NCI-H82 (cell line): ENCODE measurements around the gene CFAP298.

Source experiments
- DNase-seq: peaks from one replicate; lab custom pipeline; 2025; lab: John Stamatoyannopoulos, UW

CFAP298 gene

DNA sequence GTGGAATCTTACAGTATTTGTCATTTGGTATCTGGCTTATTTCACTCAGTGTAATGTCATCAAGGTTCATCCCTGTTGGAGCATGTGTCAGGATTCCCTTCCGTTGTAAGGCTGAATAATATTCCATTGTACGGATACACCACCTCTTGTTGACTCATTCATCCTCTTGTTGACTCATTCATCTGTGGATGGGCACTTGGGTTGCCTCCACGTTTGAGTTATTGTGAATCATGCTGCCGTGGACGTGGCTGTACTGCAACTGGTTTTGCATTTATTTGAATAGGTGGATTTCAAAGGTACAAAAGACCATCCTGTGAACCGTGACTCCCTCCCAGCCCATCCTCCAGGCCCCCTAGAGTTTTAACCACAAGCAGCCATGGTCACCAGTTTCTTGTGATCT is 15.0 kb downstream of the CFAP298 start:
- no peak for DNase-seq

DNA sequence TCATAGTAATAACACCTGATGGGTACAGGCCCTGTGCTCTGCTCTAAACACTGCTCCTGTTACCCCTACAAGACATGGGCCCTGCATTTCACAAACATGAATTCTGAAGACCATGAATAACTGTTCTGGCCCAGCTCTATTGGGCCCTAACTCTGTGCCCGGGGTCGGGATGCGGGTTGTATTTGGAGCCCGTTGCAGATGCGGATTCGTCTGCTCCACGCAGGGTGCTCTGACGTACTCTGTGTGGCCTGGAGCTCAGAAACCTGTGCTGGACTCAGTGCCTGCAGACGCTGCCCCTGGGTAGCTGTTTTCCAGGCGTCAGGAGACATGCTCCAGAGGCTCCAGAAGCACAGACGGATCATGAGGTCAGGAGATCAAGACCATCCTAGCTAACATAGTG is 16.7 kb downstream of the CFAP298 start:
- DNase-seq: no peak

DNA sequence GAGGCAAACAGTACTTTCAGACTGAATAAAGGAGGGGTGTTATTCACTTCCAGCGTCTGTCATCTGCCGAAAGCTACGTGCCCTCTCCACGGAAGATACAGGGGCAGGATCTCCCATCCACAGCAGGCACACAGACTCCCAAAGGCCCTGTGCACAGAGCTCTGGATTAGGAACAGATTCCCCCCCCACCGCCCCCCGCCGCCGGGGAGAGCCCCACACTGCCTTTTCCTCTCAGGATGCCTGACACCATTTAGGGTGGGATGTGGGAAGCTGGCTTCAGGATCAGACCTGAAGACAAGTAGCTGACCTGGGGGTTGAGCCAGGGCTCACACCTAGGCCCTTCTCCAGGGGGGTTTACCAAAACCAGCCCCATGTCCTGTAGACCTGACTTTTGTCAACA is 18.5 kb downstream of the CFAP298 start:
- no peak for DNase-seq

DNA sequence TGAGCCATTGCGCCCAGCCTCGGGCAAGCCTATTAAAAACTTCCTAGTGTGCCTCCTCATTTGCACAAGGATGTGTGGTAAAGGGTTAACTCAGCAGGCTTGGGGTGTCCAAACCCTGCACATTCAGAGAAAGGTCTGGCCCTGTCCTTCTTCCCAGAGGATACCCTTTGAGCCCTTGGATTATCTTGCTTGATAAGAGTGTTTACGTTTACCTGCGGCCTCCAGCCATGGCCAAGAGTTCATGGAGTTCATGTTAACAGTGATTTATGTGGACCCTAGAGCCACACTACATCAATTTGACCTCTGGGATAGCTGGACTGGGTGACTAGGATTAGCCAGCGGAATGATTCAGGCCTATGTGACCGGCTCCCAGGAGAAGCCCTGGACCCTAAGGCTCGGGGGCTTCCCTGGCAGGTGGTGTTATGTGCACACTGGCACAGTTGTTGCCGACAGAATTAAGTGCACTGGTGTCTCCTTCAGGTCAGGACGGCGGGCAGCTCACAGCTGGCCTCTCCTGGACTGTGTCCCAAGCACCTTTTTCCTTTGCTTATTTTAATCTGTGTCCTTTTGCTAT is 19.2 kb downstream of the CFAP298 start:
- no peak for DNase-seq

DNA sequence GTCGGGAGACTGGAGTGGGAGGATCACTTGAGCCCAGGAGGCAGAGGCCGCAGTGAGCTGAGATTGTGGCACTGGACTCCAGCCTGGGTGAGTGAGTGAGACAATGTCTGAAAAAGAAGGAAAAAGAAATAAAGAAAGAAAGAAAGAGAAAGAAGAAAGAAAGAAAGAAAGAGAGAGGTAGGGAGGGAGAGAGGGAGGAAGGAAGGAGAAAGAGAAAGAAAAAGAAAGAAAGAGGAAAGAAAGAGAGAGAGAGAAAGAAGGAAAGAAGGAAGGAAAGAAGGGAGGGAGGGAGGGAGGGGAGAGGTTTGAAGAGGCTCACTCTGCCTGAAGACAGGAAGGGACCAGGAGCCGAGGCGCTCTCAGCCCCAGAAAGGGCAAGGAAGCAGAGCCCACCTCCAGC is 22.0 kb downstream of the CFAP298 start:
- no peak for DNase-seq

DNA sequence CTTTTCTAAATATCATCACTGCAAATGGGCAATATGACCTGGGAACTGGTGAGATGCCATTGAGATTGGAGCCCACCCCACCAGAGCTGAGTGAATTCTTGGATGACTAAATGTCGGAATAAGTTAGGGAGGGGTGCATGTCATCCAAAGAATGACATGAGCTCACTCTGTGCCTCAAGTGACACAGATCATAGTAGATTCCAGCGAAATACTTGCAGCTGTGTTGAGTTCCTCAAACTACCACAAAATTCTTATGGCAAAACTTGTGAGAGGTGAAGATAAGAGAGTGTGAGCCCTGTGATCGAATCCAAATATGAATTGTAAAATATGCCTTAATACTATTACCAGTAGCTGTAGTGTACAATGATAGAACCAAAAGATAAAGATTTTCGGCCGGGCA is 24.5 kb downstream of the CFAP298 start:
- no peak for DNase-seq

DNA sequence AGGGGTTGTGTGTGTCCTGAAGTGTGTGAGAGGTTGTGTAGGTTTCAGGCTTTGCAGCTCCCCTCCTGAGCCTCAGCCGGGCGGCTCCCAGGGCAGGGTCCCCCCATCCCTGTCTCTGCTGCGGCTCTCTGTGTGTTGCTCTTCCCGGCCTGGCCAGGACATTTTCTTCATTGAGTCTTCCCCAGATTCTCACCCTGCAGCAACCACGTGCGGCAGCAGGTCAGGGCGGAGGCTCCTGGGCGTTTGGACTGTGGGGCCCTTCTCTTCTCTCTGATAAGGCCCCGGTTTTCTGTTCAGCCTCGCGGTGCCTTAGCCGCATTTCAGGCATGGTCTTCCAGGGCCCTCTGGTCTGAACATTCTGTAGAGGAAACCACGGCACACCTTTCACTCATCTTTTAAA is 25.1 kb downstream of the CFAP298 start:
- DNase-seq: no peak

DNA sequence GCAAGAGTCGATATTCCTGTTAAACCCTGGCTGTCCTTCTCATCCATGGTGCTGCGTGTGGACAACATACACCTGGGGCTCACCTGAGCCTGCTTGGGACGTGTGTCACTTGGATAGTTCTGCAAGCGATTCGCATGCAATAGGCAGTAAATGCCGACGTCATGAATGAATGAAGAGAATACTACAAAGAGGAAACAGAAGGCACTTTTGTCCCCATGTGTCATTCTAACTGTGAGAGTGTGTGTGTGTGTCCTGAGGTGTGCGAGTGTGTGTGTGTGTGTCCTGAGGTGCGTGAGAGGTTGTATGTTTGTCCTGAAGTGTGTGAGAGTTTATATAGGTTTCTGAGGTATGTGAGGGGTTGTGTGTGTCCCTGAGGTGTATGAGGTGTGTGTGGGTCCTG is 26.2 kb downstream of the CFAP298 start:
- DNase-seq: no peak

DNA sequence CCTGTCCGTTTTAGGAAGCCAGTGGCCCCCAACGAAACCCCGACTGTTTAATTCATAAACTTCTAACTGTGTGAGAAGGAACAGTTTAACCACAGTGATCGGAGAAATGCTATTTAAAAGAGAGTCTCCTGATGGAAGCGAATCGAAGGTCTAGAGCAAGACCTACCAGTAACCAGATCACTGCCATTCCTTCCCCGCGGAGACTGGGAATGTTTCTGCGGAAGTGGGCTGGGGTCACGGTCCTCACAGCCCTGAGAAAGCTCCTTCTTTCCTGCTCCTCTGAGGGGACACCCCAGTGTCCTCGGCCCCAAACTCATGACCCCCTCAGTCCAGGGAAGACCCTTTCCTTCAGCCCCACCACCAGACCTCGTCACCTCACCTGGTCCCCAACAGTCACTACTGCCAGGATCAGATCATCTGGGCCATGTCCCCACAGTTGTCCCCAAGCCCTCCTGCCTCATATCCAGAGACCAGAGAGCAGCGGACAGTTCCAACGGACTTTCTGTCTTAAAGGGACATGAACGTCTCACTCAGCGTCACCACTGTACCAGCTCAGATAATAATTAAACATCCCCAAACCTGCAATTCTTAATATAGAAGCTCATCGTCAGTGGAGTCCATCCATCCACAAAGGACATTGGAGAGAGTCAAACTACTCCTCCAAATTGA is 27.0 kb downstream of the CFAP298 start, which contains the start of gene TCP10L:
TCP10L (minus strand) TSS at position 482 of the 669 bp plus-strand sequence. CDS start 1,219 bp downstream, outside the sequence.
- DNase-seq: no peak

DNA sequence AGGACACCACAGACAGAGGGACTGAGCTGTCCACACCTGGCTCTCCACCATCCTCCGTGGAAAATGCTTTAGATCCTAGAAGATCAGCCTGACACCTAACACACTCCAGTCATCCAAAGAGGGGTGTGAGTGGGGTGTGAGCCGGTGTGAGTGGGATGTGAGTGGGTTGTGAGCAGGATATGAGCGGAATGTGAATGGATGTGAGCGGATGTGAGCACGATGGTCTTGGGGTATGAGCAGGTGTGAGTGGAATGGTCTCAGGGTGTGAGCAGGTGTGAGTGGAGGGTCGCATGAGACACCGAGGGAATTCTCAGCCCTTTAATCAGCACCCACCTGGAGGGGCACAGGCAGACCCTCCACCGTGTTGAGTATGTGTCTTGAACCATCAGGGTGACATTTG is 27.7 kb downstream of the CFAP298 start:
- DNase-seq: no peak

DNA sequence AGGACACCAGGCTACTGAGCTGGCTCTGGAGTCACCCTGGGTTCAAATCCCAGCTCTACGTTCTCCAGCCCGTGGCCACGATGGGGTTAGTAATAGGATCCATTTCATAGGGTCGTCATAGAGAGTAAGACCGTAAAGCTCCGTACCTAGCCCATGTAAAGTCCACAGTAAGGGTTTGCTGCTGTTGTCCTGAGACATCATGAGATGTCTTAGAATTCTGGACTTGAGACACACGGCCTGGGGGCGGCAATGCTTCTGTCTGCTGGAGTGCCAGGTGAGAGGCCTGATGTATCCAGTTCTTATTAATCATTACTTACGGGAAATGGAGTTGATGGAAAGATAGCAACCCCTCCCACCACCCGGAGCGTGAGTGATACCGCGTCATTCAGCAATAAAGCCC is 30.4 kb downstream of the CFAP298 start:
- no peak for DNase-seq

DNA sequence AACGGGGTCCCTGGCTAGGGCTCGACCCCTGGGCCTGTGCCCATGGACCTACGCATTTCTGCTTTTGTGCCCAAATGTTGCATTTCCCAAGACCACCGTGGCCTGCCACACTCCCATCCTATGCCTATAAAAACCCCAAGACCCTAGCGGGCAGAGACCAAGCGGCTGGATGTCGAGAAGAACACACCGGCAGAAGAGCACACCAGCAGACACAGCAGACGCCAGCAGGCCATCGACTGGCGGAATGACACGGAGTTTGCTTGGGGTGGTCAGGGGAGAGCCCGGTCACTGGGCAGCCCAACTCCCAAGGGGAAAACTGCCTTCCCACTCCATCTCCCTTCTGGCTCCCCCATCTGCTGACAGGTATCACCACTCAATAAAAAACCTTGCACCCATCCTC is 31.2 kb downstream of the CFAP298 start:
- no peak for DNase-seq

DNA sequence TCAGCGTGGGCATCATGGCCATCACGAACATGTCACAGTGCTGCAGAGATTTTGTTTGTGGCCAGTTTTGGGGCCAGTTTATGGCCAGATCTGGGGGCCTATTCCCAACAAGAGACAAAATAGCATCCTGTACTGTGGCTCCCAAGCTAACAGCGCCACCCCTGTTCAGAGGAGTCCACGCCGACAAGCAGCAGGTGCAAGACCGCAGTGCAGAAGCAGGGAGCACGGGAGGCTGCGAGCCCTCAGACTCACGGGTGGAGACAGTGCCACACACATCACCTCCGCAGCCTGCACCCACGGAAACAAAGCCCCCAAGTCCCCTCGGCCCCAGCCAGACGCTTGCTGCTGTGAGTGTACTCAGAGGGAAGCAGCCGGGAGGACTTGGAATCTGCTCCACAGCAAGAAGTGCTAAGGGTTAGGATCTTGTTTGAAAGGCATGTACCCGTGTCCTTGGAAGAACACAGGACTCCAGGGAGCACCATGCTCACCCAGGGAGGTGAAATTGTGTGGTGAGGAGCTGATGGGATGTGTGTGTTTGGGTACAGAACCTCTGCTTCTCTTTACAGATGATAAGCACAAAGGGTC is 34.0 kb downstream of the CFAP298 start:
- peak; percentile 37 for DNase-seq

DNA sequence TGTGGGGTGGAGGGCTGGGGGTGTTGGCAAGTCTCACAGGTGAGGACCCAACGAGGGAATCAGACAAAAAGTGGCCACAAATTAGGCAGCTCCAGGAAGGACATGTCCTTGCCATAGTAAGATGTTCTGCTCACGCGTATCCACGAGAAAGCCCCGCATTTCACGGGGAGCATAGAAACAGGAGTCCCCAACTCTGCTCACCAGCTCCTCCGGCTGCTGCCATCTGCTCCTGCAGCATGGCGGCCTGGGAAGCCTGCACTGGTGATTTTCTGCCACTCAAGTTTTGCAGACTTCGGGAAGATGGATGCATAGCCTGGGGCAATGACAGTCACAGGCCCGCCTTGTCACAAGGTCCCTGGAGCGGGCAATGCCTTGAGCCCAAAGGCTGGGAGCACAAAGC is 36.2 kb downstream of the CFAP298 start:
- DNase-seq: no peak

DNA sequence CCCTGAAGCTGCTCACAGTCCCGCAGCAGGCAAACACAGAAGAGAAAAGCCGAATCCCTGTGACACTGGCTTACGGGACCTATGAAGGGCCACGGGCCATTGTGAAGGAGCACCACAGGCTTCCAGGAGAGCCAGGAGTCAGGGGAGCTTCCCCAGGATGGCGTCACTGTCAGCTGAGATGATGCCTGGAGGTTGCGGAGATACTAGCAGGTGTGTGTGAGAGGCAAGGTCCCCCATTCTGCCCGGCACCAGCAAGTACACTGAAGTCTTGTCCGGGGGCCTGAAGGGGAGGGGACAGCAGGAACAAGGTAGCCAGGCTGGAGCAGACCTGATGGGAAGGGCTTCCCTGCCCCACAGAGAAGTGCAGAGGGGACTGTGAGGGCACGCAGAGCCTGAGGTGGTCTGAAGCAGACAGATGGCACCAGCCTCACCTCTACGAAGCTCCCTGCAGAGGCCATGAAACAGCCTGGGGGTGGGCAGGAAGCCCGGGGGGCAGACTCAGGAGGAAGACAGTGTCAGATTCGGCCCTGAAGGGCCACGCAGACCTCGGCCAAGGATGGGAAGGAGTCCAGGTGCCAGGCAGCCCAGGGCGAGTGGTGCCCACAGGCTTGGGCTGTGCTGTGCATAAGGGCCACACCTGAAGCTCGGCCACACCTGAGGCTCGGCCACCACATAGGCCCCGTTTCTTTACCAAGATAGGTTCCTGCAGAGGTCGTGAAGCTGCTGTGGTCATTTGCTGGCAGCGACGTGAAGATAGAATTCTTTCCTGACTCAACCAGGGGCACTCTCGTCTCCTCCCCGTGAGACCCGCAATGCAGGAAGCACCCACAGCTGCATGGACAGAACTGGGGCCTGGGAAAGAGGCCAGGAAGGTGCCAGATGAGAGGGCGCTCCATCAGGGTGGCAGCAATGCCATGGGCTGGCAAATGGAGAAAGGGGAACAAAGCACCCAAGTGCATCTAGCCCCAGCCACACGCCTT is 36.9 kb downstream of the CFAP298 start:
- no peak for DNase-seq

DNA sequence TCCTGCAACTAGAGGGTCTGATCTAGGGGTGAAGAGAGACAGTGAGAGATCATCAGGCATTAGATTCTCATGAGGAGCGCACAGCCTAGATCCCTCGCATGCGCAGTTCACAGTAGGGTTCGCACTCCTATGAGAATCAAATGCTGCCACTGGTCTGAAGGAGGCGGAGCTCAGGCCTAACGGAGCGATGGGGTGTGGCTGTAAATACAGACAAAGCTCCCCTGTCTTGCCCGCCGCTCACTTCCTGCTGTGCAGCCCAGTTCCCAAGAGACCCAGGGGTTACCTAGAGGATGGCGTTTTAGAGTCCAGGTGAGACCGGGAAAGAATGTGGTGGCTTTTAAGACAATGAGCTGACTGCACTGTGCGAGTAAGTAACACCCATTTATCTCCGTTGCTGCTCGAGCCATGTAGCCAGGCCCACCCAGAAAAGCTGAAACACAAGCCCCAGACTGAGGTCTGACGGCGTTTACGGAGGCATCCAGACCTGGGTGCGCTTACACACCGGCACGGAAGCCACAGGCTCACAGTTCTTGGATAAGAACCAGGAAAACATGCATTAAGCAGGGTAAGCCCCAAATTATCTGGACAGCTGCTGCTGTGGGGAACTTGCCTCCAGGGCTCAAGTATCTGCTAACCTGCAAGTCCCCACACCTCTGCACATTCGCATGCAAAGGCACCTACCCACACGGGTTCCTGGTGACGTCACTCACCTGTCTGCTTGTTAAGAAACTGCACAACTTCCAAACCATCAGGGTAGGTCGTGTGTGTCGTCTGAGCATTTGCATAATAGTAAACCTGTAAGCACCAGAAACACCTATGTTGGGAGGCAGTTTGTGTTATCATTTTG is 39.4 kb downstream of the CFAP298 start:
- peak; percentile 79 for DNase-seq

DNA sequence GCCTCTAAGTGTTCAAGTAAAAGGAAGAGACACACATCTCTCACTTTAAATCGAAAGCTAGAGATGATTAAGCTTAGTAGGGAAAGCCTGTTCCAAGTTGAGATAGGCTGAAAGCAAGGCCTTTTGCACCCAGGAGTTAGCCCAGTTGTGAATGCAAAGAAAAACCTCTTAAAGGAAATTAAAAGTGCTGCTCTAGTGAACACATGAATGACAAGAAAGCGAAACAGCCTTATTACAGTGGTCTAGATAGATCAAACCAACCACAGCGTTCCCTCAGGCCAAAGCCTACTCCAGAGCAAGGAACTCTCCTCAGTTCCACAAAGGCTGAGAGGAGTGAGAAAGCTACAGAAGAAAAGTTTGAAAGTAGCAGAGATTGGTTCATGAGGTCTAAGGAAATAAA is 41.7 kb downstream of the CFAP298 start:
- DNase-seq: no peak

DNA sequence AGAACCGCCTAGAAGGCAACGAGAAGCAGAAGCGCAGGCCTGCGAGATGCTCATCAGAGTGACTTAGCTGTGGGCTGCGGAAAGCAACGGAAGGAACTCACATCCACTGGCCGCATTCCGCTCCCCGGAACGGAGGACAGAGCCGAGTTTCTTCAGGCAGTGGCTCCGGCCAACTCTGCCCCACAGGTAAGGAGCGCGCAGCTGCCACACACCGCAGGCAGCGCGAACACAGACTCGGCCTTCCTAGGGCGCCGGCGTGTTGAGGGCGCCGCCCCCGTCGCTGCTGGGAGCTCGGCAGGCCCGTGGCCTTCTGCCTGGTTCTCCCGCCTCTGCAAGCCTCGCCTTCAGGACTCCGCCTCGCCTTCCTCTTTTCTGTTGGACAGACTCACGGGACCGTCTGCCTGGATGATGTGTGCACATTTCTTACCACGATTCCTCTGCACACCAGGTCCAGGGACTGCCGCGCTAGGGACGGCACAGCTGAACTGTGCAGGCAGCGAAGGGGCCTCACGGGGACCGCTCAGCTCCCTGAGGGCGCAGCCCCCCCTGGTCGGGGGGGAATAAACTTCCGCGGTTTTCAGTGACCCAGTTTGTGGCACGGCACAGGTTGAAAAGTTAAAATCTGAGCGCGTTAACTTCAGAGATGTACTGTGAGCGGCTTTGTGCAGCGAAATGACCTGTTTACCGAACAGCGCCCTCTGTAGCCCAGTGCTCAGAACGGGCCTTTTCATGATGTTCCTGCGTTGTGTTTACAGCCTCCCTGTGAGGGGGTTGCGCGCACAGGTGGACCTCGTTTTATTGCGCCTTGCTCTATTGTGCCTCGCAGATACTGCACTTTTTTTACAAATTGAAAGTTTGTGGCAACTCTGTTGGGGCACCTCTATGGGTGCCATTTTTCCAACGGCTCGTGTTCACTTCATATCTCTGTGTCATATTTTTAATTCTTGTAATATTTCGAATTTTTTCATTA is 42.6 kb downstream of the CFAP298 start:
- peak; percentile 85 for DNase-seq

DNA sequence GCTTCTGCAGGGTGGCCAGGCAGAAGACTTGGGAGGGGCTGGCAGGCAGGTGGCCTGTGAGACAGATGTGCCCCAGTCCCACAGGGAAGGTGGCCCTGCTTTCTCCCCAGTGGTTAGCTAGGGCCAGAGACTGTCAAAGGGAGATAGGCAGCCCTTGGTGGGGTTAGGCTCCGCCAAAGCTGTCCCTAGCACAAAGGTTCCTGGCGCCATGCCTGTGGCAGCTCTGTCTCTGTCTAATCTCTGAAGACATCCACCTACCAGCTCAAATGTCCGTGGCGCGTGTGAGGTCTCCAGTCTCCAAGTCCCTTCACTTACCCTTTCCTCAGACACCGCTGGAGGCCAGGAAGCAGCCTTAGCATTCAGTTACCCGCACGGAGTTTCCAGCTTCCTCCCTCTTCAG is 44.6 kb downstream of the CFAP298 start:
- DNase-seq: no peak

DNA sequence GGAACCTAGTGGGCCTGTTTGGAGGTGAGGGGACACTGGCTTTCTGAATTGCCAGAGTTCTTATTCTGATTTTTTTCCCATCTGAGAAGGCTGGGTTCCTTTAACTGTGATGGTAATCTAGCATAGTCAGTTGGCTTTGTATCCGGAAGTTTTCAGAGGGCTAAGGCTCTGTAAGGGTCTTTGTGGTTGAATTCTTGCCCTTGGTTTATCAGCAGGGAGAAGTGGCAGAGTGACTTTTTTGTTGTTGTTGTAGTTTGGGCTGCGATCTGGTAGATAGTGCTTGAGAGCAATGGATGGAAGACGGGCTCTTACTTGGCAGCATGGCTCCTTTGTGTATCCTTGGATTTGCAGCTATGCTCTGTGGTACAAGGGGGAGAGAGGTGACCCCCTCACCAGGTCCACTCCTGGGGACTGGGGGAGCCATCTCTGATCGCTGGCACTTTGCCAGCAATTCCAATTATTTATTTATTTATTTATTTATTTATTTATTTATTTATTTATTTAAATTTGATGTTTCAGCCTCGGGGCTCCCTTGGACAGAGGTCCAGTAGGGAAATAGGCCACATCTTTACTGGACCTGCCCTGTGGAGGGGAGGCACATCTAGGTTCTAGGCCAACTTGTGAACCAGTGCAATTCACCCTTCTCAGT is 45.3 kb downstream of the CFAP298 start:
- no peak for DNase-seq
